Common myeloid progenitor, CD34-positive (primary cell): ENCODE results near the gene TMEM92.

Experiments
- CTCF ChIA-PET: fragments of 350-600 bp; sonication (Branson Sonifier 250); formaldehyde crosslinking; loops from one replicate; lab custom pipeline; 2021; ENCODE audit warnings: antibody characterized with exemption; lab: Charles Lee
- POLR2A ChIA-PET: fragments of 350-600 bp; sonication (Branson Sonifier 250); formaldehyde crosslinking; loops from one replicate; lab custom pipeline; 2021; ENCODE audit warnings: antibody characterized with exemption; lab: Charles Lee
- DNase-seq, 3 donors: peaks; one replicate each; pipeline versions ENCODE4 v3.0.0 to v3.0.0-alpha.2; 2013
- H3K27ac ChIP-seq, 2 experiments: 1 replicate in 1 of 2; 2 replicates in 1 of 2; pipeline ENCODE4 v1.7.0; 2013; ENCODE audit warnings: inconsistent platforms in 2 of 2, low read length in 2 of 2, mild to moderate bottlenecking in 2 of 2, low read depth in 1 of 2, moderate library complexity in 1 of 2; ENCODE audit not compliant: severe bottlenecking in 2 of 2, insufficient read depth in 1 of 2, poor library complexity in 1 of 2
- H3K27me3 ChIP-seq, 5 experiments: replicated peaks in 2 of 5; 1 replicate in 3 of 5; 2 replicates in 2 of 5; pipeline versions ENCODE4 v1.6.1 to v1.7.0; 2013; ENCODE audit warnings: low read length in 4 of 5, mild to moderate bottlenecking in 2 of 5, moderate library complexity in 2 of 5, inconsistent platforms in 1 of 5; ENCODE audit not compliant: insufficient read depth in 5 of 5, control insufficient read depth in 4 of 5
- H3K36me3 ChIP-seq, 4 experiments: 1 replicate in 2 of 4; 2 replicates in 2 of 4; pipeline versions ENCODE4 v1.6.1 to v1.7.0; 2013; ENCODE audit warnings: low read length in 3 of 4, control low read depth in 1 of 4, mild to moderate bottlenecking in 1 of 4; ENCODE audit not compliant: control insufficient read depth in 4 of 4, insufficient read depth in 4 of 4
- H3K4me1 ChIP-seq, 4 experiments: 1 replicate in 3 of 4; 2 replicates in 1 of 4; pipeline versions ENCODE4 v1.6.1 to v1.7.1; 2013; ENCODE audit warnings: low read length in 3 of 4, mild to moderate bottlenecking in 3 of 4, control low read depth in 1 of 4, inconsistent platforms in 1 of 4, moderate library complexity in 1 of 4; ENCODE audit not compliant: control insufficient read depth in 4 of 4, insufficient read depth in 4 of 4; ENCODE audit errors: control extremely low read depth in 1 of 4
- H3K4me3 ChIP-seq, 7 experiments: 1 replicate in 4 of 7; 2 replicates in 3 of 7; pipeline versions ENCODE4 v1.5.1 to v1.7.0; 2013; ENCODE audit warnings: mild to moderate bottlenecking in 7 of 7, low read length in 6 of 7, moderate library complexity in 6 of 7, inconsistent platforms in 2 of 7, low read depth in 2 of 7, control low read depth in 1 of 7; ENCODE audit not compliant: insufficient read depth in 4 of 7, control insufficient read depth in 1 of 7; ENCODE audit errors: extremely low read depth in 1 of 7
- H3K9me3 ChIP-seq, 5 experiments: 1 replicate in 4 of 5; 2 replicates in 1 of 5; pipeline versions ENCODE4 v1.6.1 to v1.7.1; 2013; ENCODE audit warnings: low read length in 4 of 5, mild to moderate bottlenecking in 2 of 5, inconsistent platforms in 1 of 5, low read depth in 1 of 5, moderate library complexity in 1 of 5; ENCODE audit not compliant: control insufficient read depth in 4 of 5, insufficient read depth in 2 of 5; ENCODE audit errors: control extremely low read depth in 1 of 5
- WGBS: methylation state at CpG from one replicate; pipeline ENCODE4 v1.1.5; 2013; ENCODE audit not compliant: insufficient coverage; 5-methylcytosine and 5-hydroxymethylcytosine counted together

Gene TMEM92

GRCh38 chr17:50330151-50330775 is 56.0 kb downstream of the TMEM92 start:
- Histone ChIP-seq H3K4me3 (no peak overlapping the region), H3K9me3 (no peaks in the 10 kb centered on the region), H3K36me3 (no peaks in the 10 kb centered on the region), H3K4me1 (peaks cover 0 to 6% (median 4%) of the 10 kb centered on the region in 4 experiments), H3K27ac (no peak overlapping the region), H3K27me3 (peaks cover 0 to 2% (median 0%) of the 10 kb centered on the region in 5 experiments)
- ChIA-PET POLR2A (no interaction called here), CTCF (interaction anchor here (0.7 to 2.7 kb wide), 4 partner anchors 24 to 186 kb away, joined by 3 to 11 read pairs (median 3); no protein-coding TSS in a partner anchor)
- DNase-seq: no peak
- WGBS: 97% methylated on average over 10 of the region's 11 CpGs
